ENCODE measurements around the gene GPSM1.

DNA sequence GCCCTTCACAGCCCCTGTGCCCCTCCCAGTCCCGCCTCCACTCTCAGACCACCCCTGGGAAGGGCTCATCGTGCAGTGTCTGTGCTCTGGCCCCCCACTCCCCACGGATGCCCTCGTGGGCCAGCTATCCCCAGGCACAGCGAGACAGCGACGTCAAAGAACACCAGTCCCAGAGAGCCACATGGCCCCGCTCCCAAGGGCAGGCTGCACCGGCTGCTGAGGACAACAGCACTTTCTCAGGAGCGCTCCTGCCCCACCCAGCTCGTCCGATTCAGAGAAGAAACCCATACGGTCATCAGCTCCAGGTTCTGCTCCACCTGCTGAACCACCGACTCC, 77.4 kb downstream of the GPSM1 start:
- TF ChIP-seq, protein P1, sequence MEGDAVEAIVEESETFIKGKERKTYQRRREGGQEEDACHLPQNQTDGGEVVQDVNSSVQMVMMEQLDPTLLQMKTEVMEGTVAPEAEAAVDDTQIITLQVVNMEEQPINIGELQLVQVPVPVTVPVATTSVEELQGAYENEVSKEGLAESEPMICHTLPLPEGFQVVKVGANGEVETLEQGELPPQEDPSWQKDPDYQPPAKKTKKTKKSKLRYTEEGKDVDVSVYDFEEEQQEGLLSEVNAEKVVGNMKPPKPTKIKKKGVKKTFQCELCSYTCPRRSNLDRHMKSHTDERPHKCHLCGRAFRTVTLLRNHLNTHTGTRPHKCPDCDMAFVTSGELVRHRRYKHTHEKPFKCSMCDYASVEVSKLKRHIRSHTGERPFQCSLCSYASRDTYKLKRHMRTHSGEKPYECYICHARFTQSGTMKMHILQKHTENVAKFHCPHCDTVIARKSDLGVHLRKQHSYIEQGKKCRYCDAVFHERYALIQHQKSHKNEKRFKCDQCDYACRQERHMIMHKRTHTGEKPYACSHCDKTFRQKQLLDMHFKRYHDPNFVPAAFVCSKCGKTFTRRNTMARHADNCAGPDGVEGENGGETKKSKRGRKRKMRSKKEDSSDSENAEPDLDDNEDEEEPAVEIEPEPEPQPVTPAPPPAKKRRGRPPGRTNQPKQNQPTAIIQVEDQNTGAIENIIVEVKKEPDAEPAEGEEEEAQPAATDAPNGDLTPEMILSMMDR (IDR thresholded peaks at IDR 0.05; ENCODE audit: low read depth, low read length), result no peak
- TF ChIP-seq EZH2phosphoT487 (IDR thresholded peaks at IDR 0.05; ENCODE audit: low read depth), result no peak
